PC-3 (cell line): ENCODE results near the gene SNRNP200. TPM values are rescaled to one million over a fixed set of nuclear protein-coding genes. Genes with fewer than 3 reads are reported as not detected.

Source experiments
- ATAC-seq: fragments of 200-7000 bp; cut with Tn5 transposase; 2 replicates; pipeline ENCODE4 v1.9.1; 2020; ENCODE audit warnings: mild to moderate bottlenecking, moderate library complexity
- BruUV-seq: library from RNA; stranded (reverse); fragments of 400-500 nt; replicated peaks from 2 replicates; lab custom pipeline; 2021; lab: Mats Ljungman, UMichigan
- CTCF ChIA-PET: fragments of 300-600 bp; sonication (Branson Sonifier 250); formaldehyde crosslinking; loops from one replicate; lab custom pipeline; 2022; ENCODE audit warnings: antibody characterized with exemption; lab: Charles Lee
- POLR2A ChIA-PET: fragments of 300-600 bp; sonication (Branson Sonifier 250); formaldehyde crosslinking; loops from one replicate; lab custom pipeline; 2022; ENCODE audit warnings: antibody characterized with exemption; ENCODE audit not compliant: unreplicated experiment; lab: Charles Lee
- DNase-seq: peaks from one replicate; pipeline ENCODE4 v3.0.0-alpha.2; 2015
- H2AFZ ChIP-seq: fragments of 300-600 bp; sonication (generic); 2 replicates; pipeline ENCODE4 v1.6.0; 2016; ENCODE audit warnings: antibody characterized with exemption, low read length
- H3F3A ChIP-seq: fragments of 300-600 bp; sonication (generic); one replicate; pipeline ENCODE4 v1.6.0; 2017; ENCODE audit warnings: antibody characterized with exemption, low read length, control low read depth, mild to moderate bottlenecking; ENCODE audit not compliant: unreplicated experiment
- H3K27ac ChIP-seq: fragments of 300-600 bp; sonication (generic); 2 replicates; pipeline ENCODE4 v1.5.1; 2016; ENCODE audit warnings: mild to moderate bottlenecking, low read length
- H3K27me3 ChIP-seq: fragments of 300-600 bp; sonication (generic); 2 replicates; pipeline ENCODE4 v1.6.1; 2016; ENCODE audit warnings: low read length, mixed read lengths
- H3K36me3 ChIP-seq: fragments of 300-600 bp; sonication (generic); 2 replicates; pipeline ENCODE4 v1.6.1; 2016; ENCODE audit warnings: low read depth, mixed run types, low read length, mixed read lengths
- H3K4me1 ChIP-seq: fragments of 300-600 bp; sonication (generic); 2 replicates; pipeline ENCODE4 v1.5.1; 2016; ENCODE audit warnings: low read length; ENCODE audit not compliant: insufficient read depth
- H3K4me2 ChIP-seq: fragments of 300-600 bp; sonication (generic); 2 replicates; pipeline ENCODE4 v1.6.0; 2016; ENCODE audit warnings: low read length
- H3K4me3 ChIP-seq: fragments of 300-600 bp; sonication (generic); 2 replicates; pipeline ENCODE4 v1.5.1; 2016; ENCODE audit warnings: mild to moderate bottlenecking, low read length, mixed read lengths
- H3K79me2 ChIP-seq: fragments of 300-600 bp; sonication (generic); 2 replicates; pipeline ENCODE4 v1.6.1; 2017; ENCODE audit warnings: low read length, mixed read lengths
- H3K9ac ChIP-seq: fragments of 300-600 bp; sonication (generic); 2 replicates; pipeline ENCODE4 v1.6.0; 2016; ENCODE audit warnings: mild to moderate bottlenecking, low read length
- H3K9me2 ChIP-seq: fragments of 300-600 bp; sonication (generic); replicated peaks from 2 replicates; pipeline ENCODE4 v1.6.1; 2016; ENCODE audit warnings: mixed run types, low read length, mixed read lengths
- H3K9me3 ChIP-seq: fragments of 300-600 bp; sonication (generic); 2 replicates; pipeline ENCODE4 v1.6.1; 2016; ENCODE audit warnings: low read length, mixed read lengths
- H4K20me1 ChIP-seq: fragments of 300-600 bp; sonication (generic); 2 replicates; pipeline ENCODE4 v1.6.1; 2016; ENCODE audit warnings: low read length, mixed read lengths
- EZH2 ChIP-seq: fragments of 300-600 bp; sonication (generic); IDR thresholded peaks from one replicate; pipeline ENCODE4 v1.6.1; 2017; ENCODE audit warnings: antibody characterized with exemption, mild to moderate bottlenecking, low read length; ENCODE audit not compliant: unreplicated experiment
- EZH2phosphoT487 ChIP-seq: fragments of 300-600 bp; sonication (generic); IDR thresholded peaks from 2 replicates; pipeline ENCODE4 v1.6.1; 2018; ENCODE audit warnings: mild to moderate bottlenecking, antibody characterized with exemption, low read length, borderline replicate concordance
- intact Hi-C: fragments of 100-400 bp; cut with micrococcal nuclease; formaldehyde crosslinking; loops from 2 replicates; pipeline ENCODE4 v1.9.0; 2023
- total RNA-seq: library from RNA; depleted of rRNA; stranded (reverse); fragments of >200 nt; gene quantifications from 2 replicates; pipeline ENCODE4 v1.2.3, GENCODE V29; 2014
- TF ChIP-seq, protein P1 (sequence below): fragments of 300-600 bp; sonication (generic); conservative IDR thresholded peaks from 2 replicates; pipeline ENCODE4 v1.5.1; 2017; ENCODE audit warnings: antibody characterized with exemption, low read depth, mild to moderate bottlenecking, low read length

SNRNP200 gene
- total RNA-seq, 1 experiment from 2014 or later, result 77.8 TPM

DNA sequence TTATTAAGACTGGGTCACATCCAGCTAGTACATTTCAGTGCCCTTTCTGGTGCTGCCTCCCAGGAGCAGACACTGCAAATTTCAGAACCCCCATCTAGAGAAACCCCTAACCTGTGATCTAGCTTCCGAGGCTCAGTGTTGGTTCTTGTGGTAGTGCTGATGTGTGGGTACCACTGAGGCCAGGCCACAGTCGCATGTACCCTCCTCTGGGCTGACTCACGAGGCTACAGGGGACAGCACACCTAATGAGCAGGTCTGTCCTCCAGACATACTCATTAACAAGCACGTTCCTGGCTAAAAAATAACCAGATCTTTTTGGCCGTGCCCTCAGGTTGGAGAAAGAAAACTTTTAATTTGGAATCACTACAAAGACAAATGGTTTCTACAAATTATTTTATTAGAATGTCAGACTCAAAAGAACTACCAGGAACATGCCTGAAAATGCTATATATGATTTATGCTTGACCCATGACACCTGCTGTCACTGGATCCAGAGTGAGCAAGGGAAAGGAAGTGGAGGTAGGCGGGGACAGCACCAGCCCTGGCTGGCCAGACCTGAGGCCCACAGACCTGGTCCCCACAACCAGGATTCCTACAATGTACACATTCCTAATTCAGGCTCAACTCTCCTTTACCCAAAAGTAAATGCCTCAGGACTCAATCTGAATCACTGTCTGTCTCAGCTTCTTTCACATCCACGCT, 30.8 kb downstream of the SNRNP200 start:
- H3K4me3 ChIP-seq, result no peak overlapping the region
- CTCF ChIA-PET, result no interaction called here
- H3K27ac ChIP-seq, result no peak overlapping the region
- POLR2A ChIA-PET, result no interaction called here
- H3F3A ChIP-seq, result peaks cover 6% of the 10 kb centered on the region
- H2AFZ ChIP-seq, result no peak overlapping the region
- H3K9ac ChIP-seq, result no peak overlapping the region
- ATAC-seq (0 out of 2 replicates have a peak, but pooled peaks have one; percentile 41), DNase-seq (no peak)
- H3K9me2 ChIP-seq, result no peaks in the 10 kb centered on the region
- TSS peak; percentile 19 for BruUV-seq
- no peaks in the 10 kb centered on the region for H3K79me2 ChIP-seq
- TF ChIP-seq, protein P1, sequence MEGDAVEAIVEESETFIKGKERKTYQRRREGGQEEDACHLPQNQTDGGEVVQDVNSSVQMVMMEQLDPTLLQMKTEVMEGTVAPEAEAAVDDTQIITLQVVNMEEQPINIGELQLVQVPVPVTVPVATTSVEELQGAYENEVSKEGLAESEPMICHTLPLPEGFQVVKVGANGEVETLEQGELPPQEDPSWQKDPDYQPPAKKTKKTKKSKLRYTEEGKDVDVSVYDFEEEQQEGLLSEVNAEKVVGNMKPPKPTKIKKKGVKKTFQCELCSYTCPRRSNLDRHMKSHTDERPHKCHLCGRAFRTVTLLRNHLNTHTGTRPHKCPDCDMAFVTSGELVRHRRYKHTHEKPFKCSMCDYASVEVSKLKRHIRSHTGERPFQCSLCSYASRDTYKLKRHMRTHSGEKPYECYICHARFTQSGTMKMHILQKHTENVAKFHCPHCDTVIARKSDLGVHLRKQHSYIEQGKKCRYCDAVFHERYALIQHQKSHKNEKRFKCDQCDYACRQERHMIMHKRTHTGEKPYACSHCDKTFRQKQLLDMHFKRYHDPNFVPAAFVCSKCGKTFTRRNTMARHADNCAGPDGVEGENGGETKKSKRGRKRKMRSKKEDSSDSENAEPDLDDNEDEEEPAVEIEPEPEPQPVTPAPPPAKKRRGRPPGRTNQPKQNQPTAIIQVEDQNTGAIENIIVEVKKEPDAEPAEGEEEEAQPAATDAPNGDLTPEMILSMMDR, result no peak
- TF ChIP-seq EZH2phosphoT487 (no peak), EZH2 (no peak)
- H3K27me3 ChIP-seq, result no peaks in the 10 kb centered on the region
- H3K9me3 ChIP-seq, result no peaks in the 10 kb centered on the region
- H3K4me2 ChIP-seq, result no peak overlapping the region
- no peaks in the 10 kb centered on the region for H4K20me1 ChIP-seq
- H3K36me3 ChIP-seq, result peaks cover 52% of the 10 kb centered on the region
- H3K4me1 ChIP-seq, result no peaks in the 10 kb centered on the region
- intact Hi-C loops, result no loop called here

GRCh38 chr2:96273763-96274162, 31.6 kb downstream of the SNRNP200 start:
- DNase-seq, result no peak
- Histone ChIP-seq H3K4me3 (no peak overlapping the region), H4K20me1 (no peaks in the 10 kb centered on the region), H3K9me3 (no peaks in the 10 kb centered on the region), H3K36me3 (peaks cover 53% of the 10 kb centered on the region), H3K27me3 (no peaks in the 10 kb centered on the region), H3K27ac (no peak overlapping the region), H2AFZ (no peak overlapping the region), H3K4me2 (no peak overlapping the region), H3K4me1 (no peaks in the 10 kb centered on the region), H3K79me2 (peaks cover under 1% of the 10 kb centered on the region; the same call in 1 of the 2 replicates), H3K9me2 (no peaks in the 10 kb centered on the region), H3F3A (peaks cover 6% of the 10 kb centered on the region), H3K9ac (no peak overlapping the region)
- intact Hi-C loops, result no loop called here
- ChIA-PET CTCF (no interaction called here), POLR2A (no interaction called here)
- TF ChIP-seq EZH2phosphoT487 (no peak), EZH2 (no peak)
- TF ChIP-seq, protein P1, result no peak
- ATAC-seq, result no peak
- BruUV-seq, result no TSS peak

- Histone ChIP-seq H3K4me3 (no peak overlapping the region), H3K36me3 (peaks cover 50% of the 10 kb centered on the region), H3K27me3 (no peaks in the 10 kb centered on the region), H4K20me1 (no peaks in the 10 kb centered on the region), H3K27ac (no peak overlapping the region), H3F3A (peaks cover 6% of the 10 kb centered on the region), H3K4me1 (peaks cover 8% of the 10 kb centered on the region), H3K9ac (no peak overlapping the region), H3K79me2 (peaks cover 13% of the 10 kb centered on the region), H2AFZ (no peak overlapping the region), H3K9me2 (no peaks in the 10 kb centered on the region), H3K4me2 (no peak overlapping the region), H3K9me3 (no peaks in the 10 kb centered on the region)
- ChIA-PET POLR2A (no interaction called here), CTCF (no interaction called here)
- TF ChIP-seq, protein P1, result peak; percentile 25; the same call in 1 of the 2 replicates
- no peak for TF ChIP-seq EZH2
- no peak for TF ChIP-seq EZH2phosphoT487
- DNase-seq (no peak), ATAC-seq (peak; percentile 10; the same call in 1 of the 2 replicates)
- BruUV-seq, result TSS peak; percentile 11
- intact Hi-C loops, result no loop called here
Observed at GRCh38 chr2:96271995-96272394, 33.4 kb downstream of the SNRNP200 start.
